GM21737 (cell line): ENCODE results near the gene CST9.
"Not testable (repeated sequence)": the region's sequence is repeated elsewhere in the genome, so short reads cannot be mapped to it uniquely, and the experiment has no call there.

Experiments used
- ATAC-seq: cut with Tn5 transposase; IDR thresholded peaks from one replicate; pipeline ENCODE4 v1.9.1; 2021; ENCODE audit warnings: mild to moderate bottlenecking, moderate library complexity; ENCODE audit not compliant: unreplicated experiment

CST9 gene

DNA sequence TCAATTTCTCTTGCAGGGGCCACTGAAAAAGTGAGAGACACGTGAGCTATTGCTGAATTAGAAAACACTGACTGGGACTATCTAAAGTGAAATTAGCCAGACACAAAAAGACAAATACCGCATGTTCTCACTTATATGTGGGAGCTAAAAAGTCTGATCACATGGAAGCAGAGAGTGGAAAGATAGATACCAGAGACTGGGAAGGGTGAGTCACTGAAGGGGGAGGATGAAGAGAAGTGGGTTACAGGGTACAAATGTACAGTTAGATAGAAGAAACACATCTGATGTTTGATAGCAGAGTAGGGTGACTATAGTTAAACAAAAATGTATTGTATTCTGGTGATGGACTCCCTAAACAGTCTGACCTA, 18.6 kb upstream of the CST9 start:
- ATAC-seq: no peak

DNA sequence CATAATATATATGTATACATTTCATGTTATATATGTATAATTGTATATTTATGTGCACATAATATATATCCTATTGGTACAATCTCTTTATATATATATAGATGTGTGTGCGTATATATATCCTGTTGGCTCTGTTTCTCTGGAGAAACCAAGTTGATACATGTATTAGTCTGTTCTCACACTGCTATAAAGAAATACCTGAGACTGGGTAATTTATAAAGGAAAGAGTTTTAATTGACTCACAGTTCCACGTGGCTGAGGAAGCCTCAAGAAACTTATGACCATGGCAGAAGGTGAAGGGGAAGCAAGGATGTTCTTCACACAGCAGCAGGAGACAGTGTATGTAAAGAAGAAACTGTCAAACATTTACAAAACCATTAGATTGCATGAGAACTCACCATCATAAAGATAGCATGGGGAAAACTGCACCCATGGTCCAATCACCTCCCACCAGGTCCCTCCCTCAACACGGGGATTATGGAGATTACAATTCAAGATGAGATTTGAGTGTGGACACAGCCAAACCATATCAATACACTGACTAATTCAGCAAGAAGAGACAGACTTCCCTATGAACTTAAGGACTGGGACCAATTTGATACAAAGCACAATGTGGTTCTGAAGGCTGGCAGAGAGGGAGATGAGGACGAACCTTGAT, 18.1 kb upstream of the CST9 start:
- ATAC-seq: no peak

DNA sequence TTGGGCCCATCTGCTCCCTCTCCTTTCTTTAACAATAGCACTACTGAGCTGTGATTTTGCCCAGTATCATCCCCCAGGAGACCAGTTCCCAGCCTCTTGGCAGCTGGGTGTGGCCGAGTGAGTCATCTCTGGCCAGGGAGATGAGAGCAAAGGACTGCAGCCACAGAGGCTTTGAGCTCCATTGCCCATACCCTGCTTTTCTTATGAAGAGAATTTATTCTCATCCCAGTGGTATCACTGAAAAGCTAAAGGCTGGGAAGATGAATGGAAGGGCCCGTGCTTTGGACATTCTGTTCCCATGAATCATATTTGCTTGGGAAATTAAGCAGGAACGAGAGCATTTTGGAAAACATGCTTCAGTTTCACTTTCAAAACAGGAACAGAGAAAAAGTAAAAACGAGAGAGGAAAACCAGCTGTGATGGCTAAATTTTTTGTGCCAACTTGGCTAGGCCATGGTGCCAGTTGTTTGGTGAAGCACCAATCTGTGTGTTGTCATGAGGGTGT, 17.2 kb upstream of the CST9 start:
- no peak for ATAC-seq

DNA sequence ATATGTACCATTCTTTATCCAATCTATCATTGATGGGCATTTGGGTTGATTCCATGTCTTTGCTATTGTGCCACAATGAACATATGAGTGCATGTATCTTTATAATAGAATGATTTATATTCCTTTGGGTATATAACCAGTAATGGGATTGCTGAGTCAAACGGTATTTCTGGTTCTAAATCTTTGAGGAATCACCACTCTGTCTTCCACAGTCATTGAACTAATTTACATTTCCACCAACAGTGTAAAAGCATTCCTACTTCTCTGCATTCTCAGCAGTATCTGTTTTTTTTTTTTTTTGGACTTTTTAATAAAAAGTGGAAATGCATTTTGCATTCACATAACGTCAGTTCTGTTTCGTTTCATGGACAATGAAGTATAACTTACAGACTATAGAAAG, 16.7 kb upstream of the CST9 start:
- ATAC-seq: not testable (repeated sequence)

GRCh38 chr20:23620670-23621386, 15.1 kb upstream of the CST9 start:
- ATAC-seq: not testable (repeated sequence)

DNA sequence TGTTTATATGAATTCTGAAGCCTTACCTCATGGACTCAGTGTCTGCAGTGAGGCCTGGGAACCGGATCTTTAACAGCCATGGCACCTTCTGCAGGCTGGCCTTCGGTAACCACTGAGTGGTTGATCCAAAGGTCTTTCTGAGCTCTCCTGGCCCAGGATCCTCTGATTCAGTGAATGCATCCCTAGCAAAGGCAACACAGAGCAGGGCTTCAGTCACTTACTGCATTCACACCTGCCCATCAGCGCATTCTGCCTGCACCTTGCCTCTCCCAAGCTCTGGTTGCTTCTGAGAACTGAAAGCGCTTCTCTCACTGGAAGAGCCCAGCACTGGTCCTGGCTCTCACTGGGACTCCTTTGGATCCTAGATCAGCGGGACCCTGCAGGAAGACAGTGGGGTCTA, 8.4 kb upstream of the CST9 start:
- no peak for ATAC-seq

GRCh38 chr20:23613676-23614075, 8.0 kb upstream of the CST9 start:
- ATAC-seq: no peak

- no peak for ATAC-seq
Measured at GRCh38 chr20:23612396-23612795, 6.7 kb upstream of the CST9 start.

- no peak for ATAC-seq
Measured at GRCh38 chr20:23609486-23610109, 3.9 kb upstream of the CST9 start.

DNA sequence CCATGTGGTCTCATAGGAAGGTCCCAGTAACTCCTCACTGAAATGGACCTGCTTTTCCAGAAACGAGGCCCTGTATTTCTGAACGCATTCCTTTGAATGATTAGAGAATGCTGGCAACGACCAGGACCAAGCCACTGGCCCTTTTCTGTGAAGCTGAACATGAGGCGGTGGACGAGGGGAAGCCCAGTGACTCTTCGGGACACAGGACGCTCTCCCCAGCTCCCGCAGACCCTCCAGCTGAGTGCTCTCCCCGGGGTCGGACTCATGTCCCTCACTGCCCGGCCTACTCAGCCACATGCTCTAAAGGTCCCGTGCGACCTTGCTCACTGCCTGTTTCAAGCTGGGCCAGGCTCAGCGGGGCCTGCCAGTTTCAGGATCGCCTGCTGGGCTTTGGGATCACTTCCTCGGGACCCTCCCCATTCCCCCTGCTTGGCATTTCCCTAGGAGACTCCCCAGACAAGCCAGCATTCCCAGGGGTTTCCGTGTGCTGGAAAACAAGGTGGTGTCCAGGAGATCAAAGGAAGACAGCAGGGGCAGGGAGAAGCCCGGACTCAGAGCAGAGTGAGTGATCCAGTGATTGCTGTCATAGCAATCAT, 2.6 kb upstream of the CST9 start:
- ATAC-seq: no peak

DNA sequence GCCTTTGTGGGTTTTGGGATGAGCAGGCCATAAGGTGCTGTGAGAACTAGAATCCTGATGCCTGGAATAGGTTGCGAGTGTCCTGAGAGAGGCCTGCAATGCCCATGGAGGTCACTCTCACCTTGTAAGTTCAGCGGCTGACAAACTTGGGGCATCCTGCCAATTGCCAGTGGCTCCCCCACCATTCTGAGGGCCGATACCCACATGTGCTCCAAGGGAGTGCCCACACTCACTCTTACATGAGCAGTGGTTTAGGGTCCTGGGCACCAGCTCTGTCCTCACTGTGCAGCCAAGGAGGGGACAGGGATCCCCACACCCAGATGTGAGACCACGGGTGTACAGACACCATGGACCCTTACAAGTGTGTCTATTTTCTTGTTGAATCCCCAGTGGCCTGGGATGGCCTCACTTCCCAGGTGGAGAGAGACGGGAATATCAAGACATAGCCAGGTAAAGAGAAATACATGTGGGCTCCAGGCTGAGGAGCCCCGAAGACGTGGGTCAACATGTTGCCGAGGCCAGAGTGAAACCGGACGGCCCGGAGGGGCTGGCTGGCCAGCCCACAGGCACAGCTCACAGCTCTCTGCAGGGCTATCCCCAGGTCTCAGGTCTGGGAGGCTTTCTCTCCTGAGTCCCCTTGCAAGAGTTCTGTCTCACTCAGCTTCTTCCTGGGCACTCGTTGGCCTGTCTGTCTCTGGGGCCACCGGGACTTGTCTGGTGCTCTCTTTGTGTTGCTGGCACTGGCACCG, 2.0 kb upstream of the CST9 start:
- ATAC-seq: no peak

DNA sequence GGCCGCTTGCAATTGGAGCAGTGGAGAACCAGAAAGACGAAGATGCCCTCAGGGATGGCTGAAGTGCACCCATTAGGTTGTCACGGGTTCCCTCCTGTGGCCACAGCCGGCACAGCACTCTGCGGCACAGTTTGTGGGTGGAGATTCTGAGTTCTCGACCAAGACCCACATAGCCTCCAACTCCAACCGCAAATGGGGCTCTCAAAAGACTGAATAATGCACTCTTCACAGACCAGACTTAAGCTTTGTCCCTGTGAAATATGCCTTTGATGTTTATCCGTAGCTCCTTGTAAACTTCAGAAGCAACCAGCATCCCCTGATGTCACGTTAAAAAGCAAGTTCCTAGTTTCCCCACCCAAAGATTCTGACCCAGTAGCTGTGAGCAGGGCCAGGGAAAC, 934 bp upstream of the CST9 start:
- ATAC-seq: peak; percentile 65

GRCh38 chr20:23604306-23604705, 1.4 kb downstream of the CST9 start:
- no peak for ATAC-seq

- ATAC-seq: no peak
Measured at GRCh38 chr20:23603321-23603720, 2.4 kb downstream of the CST9 start.

GRCh38 chr20:23602699-23603098, 3.0 kb downstream of the CST9 start:
- no peak for ATAC-seq

DNA sequence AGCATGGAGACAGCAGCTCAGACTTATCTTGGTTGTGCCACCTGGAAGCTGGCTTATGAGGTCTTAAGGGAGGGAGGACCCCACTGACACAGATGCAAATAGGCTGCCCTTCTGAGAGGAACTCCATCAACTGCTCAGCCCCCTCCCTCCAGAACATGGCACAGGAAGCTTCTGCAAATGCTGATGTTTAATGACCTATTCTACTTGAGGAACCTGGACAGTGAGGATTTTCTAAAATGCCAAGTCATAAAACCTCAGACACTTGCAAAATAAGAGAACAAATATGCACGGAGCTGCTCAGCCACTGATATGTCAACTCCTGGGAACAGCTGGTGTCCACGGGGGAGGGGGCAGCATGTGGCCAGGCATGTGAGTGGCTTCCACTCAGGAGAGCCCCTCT, 3.5 kb downstream of the CST9 start:
- no peak for ATAC-seq

- ATAC-seq: no peak
Measured at GRCh38 chr20:23601715-23602114, 4.0 kb downstream of the CST9 start.

DNA sequence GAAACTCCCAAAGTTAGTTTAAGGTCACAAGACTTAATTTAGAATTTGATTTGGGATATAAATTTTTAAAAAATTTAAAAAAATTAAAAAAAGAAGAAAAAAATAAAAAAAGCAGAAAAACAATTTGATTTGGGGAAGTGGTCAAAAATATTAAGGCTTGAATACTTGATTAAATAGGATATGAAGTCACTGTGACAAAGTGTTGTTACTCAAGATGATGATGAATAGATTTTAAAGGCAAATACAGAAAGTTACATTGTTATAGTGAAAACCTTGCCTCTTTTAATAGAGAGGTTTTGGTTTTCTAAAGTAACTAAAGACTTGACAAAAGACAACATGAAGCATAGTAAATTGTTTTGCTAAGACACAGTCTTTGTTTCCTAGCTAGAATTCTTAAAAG, 7.2 kb downstream of the CST9 start:
- ATAC-seq: no peak

GRCh38 chr20:23596579-23597250, 9.0 kb downstream of the CST9 start:
- no peak for ATAC-seq

DNA sequence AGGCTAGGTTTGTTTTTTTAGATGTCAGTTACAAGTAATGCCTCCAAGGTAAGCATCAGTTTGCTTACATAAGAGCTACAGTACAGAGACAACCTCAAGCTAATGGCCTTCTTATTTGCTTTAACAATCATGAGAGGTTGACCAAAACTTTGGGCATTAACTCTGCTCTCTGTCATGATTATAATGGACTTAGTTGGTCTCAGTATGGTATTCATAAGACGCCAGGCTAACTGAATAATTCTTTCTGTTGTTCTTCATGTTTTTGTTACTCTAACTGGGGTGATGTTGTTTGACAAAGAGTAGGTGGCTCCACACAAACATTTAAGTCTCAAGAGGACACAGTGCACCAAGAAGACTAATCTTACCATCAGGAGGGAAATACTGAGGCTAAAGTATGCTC, 9.8 kb downstream of the CST9 start:
- no peak for ATAC-seq
